Neural progenitor cell (in vitro differentiated cells): Measurements from ENCODE around the gene LRBA. TPM values are rescaled to one million over a fixed set of nuclear protein-coding genes. Genes with fewer than 3 reads are reported as not detected.

Experiments
- DNase-seq: peaks from one replicate; pipeline ENCODE4 v3.0.0-alpha.2; 2016; ENCODE audit warnings: low spot score
- H2AFZ ChIP-seq: fragments of 200-600 bp; sonication (generic); replicated peaks from 2 replicates; pipeline ENCODE4 v1.6.1; 2016; ENCODE audit warnings: antibody characterized with exemption
- H3F3A ChIP-seq: fragments of 200-600 bp; sonication (generic); 2 replicates; pipeline ENCODE4 v1.6.1; 2016; ENCODE audit warnings: antibody characterized with exemption, low read depth
- H3K27ac ChIP-seq: fragments of 200-600 bp; sonication (generic); 2 replicates; pipeline ENCODE4 v1.5.1; 2016; ENCODE audit warnings: mild to moderate bottlenecking
- H3K27me3 ChIP-seq: fragments of 200-600 bp; sonication (generic); 2 replicates; pipeline ENCODE4 v1.6.1; 2016; ENCODE audit warnings: mild to moderate bottlenecking, moderate library complexity
- H3K36me3 ChIP-seq: fragments of 200-600 bp; sonication (generic); 2 replicates; pipeline ENCODE4 v1.5.1; 2016
- H3K4me1 ChIP-seq: fragments of 200-600 bp; sonication (generic); 2 replicates; pipeline ENCODE4 v1.6.1; 2016; ENCODE audit warnings: mixed run types
- H3K4me2 ChIP-seq: fragments of 200-600 bp; sonication (generic); 2 replicates; pipeline ENCODE4 v1.6.1; 2016
- H3K4me3 ChIP-seq: fragments of 200-600 bp; sonication (generic); 2 replicates; pipeline ENCODE4 v1.5.1; 2016
- H3K79me2 ChIP-seq: fragments of 200-600 bp; sonication (generic); 2 replicates; pipeline ENCODE4 v1.6.1; 2016; ENCODE audit warnings: low read depth
- H3K9ac ChIP-seq: fragments of 200-600 bp; sonication (generic); 2 replicates; pipeline ENCODE4 v1.6.1; 2016
- H3K9me3 ChIP-seq: fragments of 200-600 bp; sonication (generic); 2 replicates; pipeline ENCODE4 v1.5.1; 2016; ENCODE audit warnings: low read depth
- H4K20me1 ChIP-seq: fragments of 200-600 bp; sonication (generic); 2 replicates; pipeline ENCODE4 v1.6.1; 2016; ENCODE audit warnings: low read depth
- H3K27ac Mint-ChIP-seq: 3 replicates; pipeline ENCODE4 v1.8.0; 2021; ENCODE audit warnings: mixed read lengths
- H3K27me3 Mint-ChIP-seq: 2 replicates; pipeline ENCODE4 v1.8.0; 2022; ENCODE audit warnings: low read depth, mild to moderate bottlenecking, inconsistent platforms, moderate library complexity, mixed read lengths; ENCODE audit not compliant: insufficient read depth
- H3K36me3 Mint-ChIP-seq: 3 replicates; pipeline ENCODE4 v1.8.0; 2021; ENCODE audit warnings: mixed read lengths
- H3K4me1 Mint-ChIP-seq: 3 replicates; pipeline ENCODE4 v1.8.0; 2021; ENCODE audit warnings: mixed read lengths
- H3K4me3 Mint-ChIP-seq: 3 replicates; pipeline ENCODE4 v1.8.0; 2021; ENCODE audit warnings: mild to moderate bottlenecking, moderate library complexity, mixed read lengths
- H3K9me3 Mint-ChIP-seq: 3 replicates; pipeline ENCODE4 v1.8.0; 2020; ENCODE audit warnings: mixed read lengths
- CTCF ChIP-seq: fragments of 200-600 bp; sonication (generic); IDR thresholded peaks from 2 replicates; pipeline ENCODE4 v1.5.1; 2017; ENCODE audit warnings: antibody characterized with exemption, mild to moderate bottlenecking
- EZH2 ChIP-seq: fragments of 200-600 bp; sonication (generic); IDR thresholded peaks from 2 replicates; pipeline ENCODE4 v1.6.1; 2017; ENCODE audit warnings: antibody characterized with exemption, mild to moderate bottlenecking, moderate library complexity
- EZH2phosphoT487 ChIP-seq: fragments of 200-600 bp; sonication (generic); IDR thresholded peaks from 2 replicates; pipeline ENCODE4 v1.6.1; 2017; ENCODE audit warnings: antibody characterized with exemption
- total RNA-seq: library from RNA; depleted of rRNA; stranded (reverse); fragments of >200 nt; gene quantifications from 2 replicates; pipeline ENCODE4 v1.2.3, GENCODE V29; 2015; ENCODE audit warnings: low replicate concordance

Gene LRBA
- total RNA-seq, 1 donor from 2014 or later = 111 TPM

GRCh38 chr4:150889306-150889705 lies 125.8 kb downstream of the LRBA start:
- H3K4me3 Mint-ChIP-seq = no peak overlapping the region
- H3K9me3 ChIP-seq = no peaks in the 10 kb centered on the region
- peaks cover 5% of the 10 kb centered on the region for H3F3A ChIP-seq
- no peak overlapping the region for H3K27ac Mint-ChIP-seq
- no peak overlapping the region for H3K27ac ChIP-seq
- H3K9ac ChIP-seq = no peak overlapping the region
- H2AFZ ChIP-seq = no peak overlapping the region
- no peak for DNase-seq
- peaks cover 4% of the 10 kb centered on the region for H3K36me3 ChIP-seq
- peaks cover 5% of the 10 kb centered on the region for H3K36me3 Mint-ChIP-seq
- no peaks in the 10 kb centered on the region for H4K20me1 ChIP-seq
- no peak overlapping the region for H3K4me3 ChIP-seq
- H3K4me1 ChIP-seq = no peaks in the 10 kb centered on the region
- no peaks in the 10 kb centered on the region for H3K27me3 Mint-ChIP-seq
- H3K9me3 Mint-ChIP-seq = no peaks in the 10 kb centered on the region
- no peaks in the 10 kb centered on the region for H3K27me3 ChIP-seq
- H3K4me2 ChIP-seq = no peak overlapping the region
- no peaks in the 10 kb centered on the region for H3K79me2 ChIP-seq
- H3K4me1 Mint-ChIP-seq = no peaks in the 10 kb centered on the region
- TF ChIP-seq EZH2phosphoT487 (no peak), EZH2 (no peak), CTCF (no peak)

- no peaks in the 10 kb centered on the region for H3K36me3 ChIP-seq
- no peak for DNase-seq
- no peaks in the 10 kb centered on the region for H3K9me3 ChIP-seq
- H3K4me1 ChIP-seq = no peaks in the 10 kb centered on the region
- H3K4me1 Mint-ChIP-seq = no peaks in the 10 kb centered on the region
- no peaks in the 10 kb centered on the region for H3K27me3 Mint-ChIP-seq
- H3K27ac ChIP-seq = no peak overlapping the region
- no peaks in the 10 kb centered on the region for H3K9me3 Mint-ChIP-seq
- H3K27ac Mint-ChIP-seq = no peak overlapping the region
- no peak overlapping the region for H3K4me3 ChIP-seq
- TF ChIP-seq CTCF (no peak), EZH2phosphoT487 (no peak), EZH2 (no peak)
- no peak overlapping the region for H3K9ac ChIP-seq
- H3K4me3 Mint-ChIP-seq = no peak overlapping the region
- H2AFZ ChIP-seq = no peak overlapping the region
- peaks cover 5% of the 10 kb centered on the region for H3K36me3 Mint-ChIP-seq
- no peaks in the 10 kb centered on the region for H4K20me1 ChIP-seq
- no peaks in the 10 kb centered on the region for H3K27me3 ChIP-seq
- H3K79me2 ChIP-seq = no peaks in the 10 kb centered on the region
- H3K4me2 ChIP-seq = no peak overlapping the region
- peaks cover 5% of the 10 kb centered on the region for H3F3A ChIP-seq
Measured at GRCh38 chr4:150888625-150889024, 126.5 kb downstream of the LRBA start.

GRCh38 chr4:150888217-150888616 lies 126.9 kb downstream of the LRBA start:
- Histone ChIP-seq H2AFZ (no peak overlapping the region), H3K9me3 (no peaks in the 10 kb centered on the region), H3K27ac (no peak overlapping the region), H4K20me1 (no peaks in the 10 kb centered on the region), H3K4me1 (no peaks in the 10 kb centered on the region), H3K79me2 (no peaks in the 10 kb centered on the region), H3K9ac (no peak overlapping the region), H3K36me3 (no peaks in the 10 kb centered on the region), H3F3A (peaks cover 5% of the 10 kb centered on the region), H3K4me2 (no peak overlapping the region), H3K4me3 (no peak overlapping the region), H3K27me3 (no peaks in the 10 kb centered on the region)
- Mint-ChIP-seq H3K9me3 (no peaks in the 10 kb centered on the region), H3K27ac (no peak overlapping the region), H3K4me3 (no peak overlapping the region), H3K4me1 (no peaks in the 10 kb centered on the region), H3K36me3 (peaks cover 5% of the 10 kb centered on the region), H3K27me3 (no peaks in the 10 kb centered on the region)
- no peak for DNase-seq
- no peak for TF ChIP-seq CTCF
- TF ChIP-seq EZH2 = no peak
- TF ChIP-seq EZH2phosphoT487 = no peak
